SU-DHL-6 (cell line): ENCODE data around the gene DHPS.

Experiments used
- H2AFZ ChIP-seq: fragments of 200-600 bp; sonication (generic); 2 replicates; pipeline ENCODE4 v1.6.1; 2014; ENCODE audit warnings: low read depth, mild to moderate bottlenecking, moderate library complexity, mixed read lengths, antibody characterized with exemption, low read length; ENCODE audit not compliant: severe bottlenecking
- H3F3A ChIP-seq: fragments of 200-600 bp; shearing (Covaris generic); 2 replicates; pipeline ENCODE4 v1.6.0; 2016; ENCODE audit warnings: antibody characterized with exemption, mild to moderate bottlenecking; ENCODE audit not compliant: insufficient read depth
- H3K27ac ChIP-seq: fragments of 200-600 bp; sonication (generic); 2 replicates; pipeline ENCODE4 v1.5.1; 2016; ENCODE audit warnings: low read depth, mild to moderate bottlenecking, low read length, moderate library complexity, mixed read lengths
- H3K27me3 ChIP-seq: fragments of 200-600 bp; sonication (generic), shearing (Covaris generic); 2 replicates; pipeline ENCODE4 v1.6.0; 2014; ENCODE audit warnings: mild to moderate bottlenecking, low read length
- H3K36me3 ChIP-seq: fragments of 200-600 bp; sonication (generic); 2 replicates; pipeline ENCODE4 v1.6.1; 2014; ENCODE audit warnings: mild to moderate bottlenecking, low read length, mixed read lengths
- H3K4me2 ChIP-seq: fragments of 300-600, 200-600 bp; shearing (Covaris generic), sonication (generic); 2 replicates; pipeline ENCODE4 v1.6.0; 2014; ENCODE audit warnings: low read length, low read depth, mild to moderate bottlenecking; ENCODE audit not compliant: poor library complexity, severe bottlenecking
- H3K4me3 ChIP-seq: fragments of 200-600 bp; sonication (generic); 2 replicates; pipeline ENCODE4 v1.5.1; 2014; ENCODE audit warnings: antibody characterized with exemption, low read length, mild to moderate bottlenecking, mixed read lengths; ENCODE audit not compliant: insufficient read depth, poor library complexity, severe bottlenecking
- H3K79me2 ChIP-seq: fragments of 200-600 bp; sonication (generic); 2 replicates; pipeline ENCODE4 v1.6.1; 2014; ENCODE audit warnings: mild to moderate bottlenecking, low read length, moderate library complexity; ENCODE audit not compliant: insufficient read depth
- H3K9ac ChIP-seq: fragments of 200-600 bp; sonication (generic); 2 replicates; pipeline ENCODE4 v1.7.0; 2014; ENCODE audit warnings: mild to moderate bottlenecking, low read length
- H3K9me2 ChIP-seq: fragments of 200-600 bp; sonication (generic); replicated peaks from 2 replicates; pipeline ENCODE4 v1.6.1; 2014; ENCODE audit warnings: low read length; ENCODE audit not compliant: insufficient read depth
- H3K9me3 ChIP-seq: fragments of 200-600 bp; sonication (generic); 2 replicates; pipeline ENCODE4 v1.6.1; 2014; ENCODE audit warnings: low read length, mixed read lengths; ENCODE audit not compliant: insufficient read depth
- H4K20me1 ChIP-seq: fragments of 200-600 bp; sonication (generic); 2 replicates; pipeline ENCODE4 v1.6.1; 2014; ENCODE audit warnings: low read depth, mild to moderate bottlenecking, antibody characterized with exemption, low read length, moderate library complexity, mixed read lengths
- CTCF ChIP-seq: fragments of 200-600 bp; sonication (generic); IDR thresholded peaks from one replicate; pipeline ENCODE4 v1.5.1; 2017; ENCODE audit warnings: antibody characterized with exemption, mild to moderate bottlenecking, low read length, moderate library complexity; ENCODE audit not compliant: insufficient read depth, poor library complexity, severe bottlenecking
- EZH2phosphoT487 ChIP-seq: fragments of 200-600 bp; sonication (generic), shearing (Covaris generic); conservative IDR thresholded peaks from 2 replicates; pipeline ENCODE4 v1.6.1; 2018; ENCODE audit warnings: mild to moderate bottlenecking, antibody characterized with exemption, low read length, moderate library complexity, mixed read lengths

DHPS gene

GRCh38 chr19:12649941-12650340, 31.7 kb downstream of the DHPS start:
- Histone ChIP-seq H2AFZ (no peak overlapping the region), H3K9ac (no peak overlapping the region), H3K36me3 (no peaks in the 10 kb centered on the region), H3K27ac (no peak overlapping the region), H3K4me3 (no peak overlapping the region), H3K79me2 (no peaks in the 10 kb centered on the region), H3K4me2 (no peak overlapping the region), H4K20me1 (no peaks in the 10 kb centered on the region), H3K9me2 (no peaks in the 10 kb centered on the region), H3F3A (no peaks in the 10 kb centered on the region), H3K27me3 (no peaks in the 10 kb centered on the region), H3K9me3 (no peaks in the 10 kb centered on the region)
- no peak for TF ChIP-seq EZH2phosphoT487
- TF ChIP-seq CTCF: no peak

GRCh38 chr19:12648088-12648487, 33.6 kb downstream of the DHPS start:
- H3K27ac ChIP-seq: no peak overlapping the region
- no peak overlapping the region for H3K4me2 ChIP-seq
- H3K9ac ChIP-seq: no peak overlapping the region
- no peak for TF ChIP-seq EZH2phosphoT487
- no peak for TF ChIP-seq CTCF
- H3F3A ChIP-seq: no peaks in the 10 kb centered on the region
- H4K20me1 ChIP-seq: no peaks in the 10 kb centered on the region
- no peaks in the 10 kb centered on the region for H3K9me2 ChIP-seq
- H3K79me2 ChIP-seq: no peaks in the 10 kb centered on the region
- H3K36me3 ChIP-seq: no peaks in the 10 kb centered on the region
- no peak overlapping the region for H3K4me3 ChIP-seq
- no peaks in the 10 kb centered on the region for H3K27me3 ChIP-seq
- H3K9me3 ChIP-seq: no peaks in the 10 kb centered on the region
- H2AFZ ChIP-seq: no peak overlapping the region

- Histone ChIP-seq H3K27ac (no peak overlapping the region), H3K4me3 (no peak overlapping the region), H3K4me2 (no peak overlapping the region), H2AFZ (no peak overlapping the region), H3K36me3 (no peaks in the 10 kb centered on the region), H3K27me3 (no peaks in the 10 kb centered on the region), H3K79me2 (no peaks in the 10 kb centered on the region), H3K9me3 (no peaks in the 10 kb centered on the region), H3K9me2 (no peaks in the 10 kb centered on the region), H3F3A (no peaks in the 10 kb centered on the region), H3K9ac (no peak overlapping the region), H4K20me1 (no peaks in the 10 kb centered on the region)
- TF ChIP-seq EZH2phosphoT487 (no peak), CTCF (no peak)
Measured at GRCh38 chr19:12647490-12648071, 34.1 kb downstream of the DHPS start.
